ENCODE measurements around the gene G3BP2. TPM values are rescaled to one million over a fixed set of nuclear protein-coding genes. Genes with fewer than 3 reads are reported as not detected.

G3BP2 gene
- total RNA-seq, 1 donor from 2014 or later: 161 TPM

DNA sequence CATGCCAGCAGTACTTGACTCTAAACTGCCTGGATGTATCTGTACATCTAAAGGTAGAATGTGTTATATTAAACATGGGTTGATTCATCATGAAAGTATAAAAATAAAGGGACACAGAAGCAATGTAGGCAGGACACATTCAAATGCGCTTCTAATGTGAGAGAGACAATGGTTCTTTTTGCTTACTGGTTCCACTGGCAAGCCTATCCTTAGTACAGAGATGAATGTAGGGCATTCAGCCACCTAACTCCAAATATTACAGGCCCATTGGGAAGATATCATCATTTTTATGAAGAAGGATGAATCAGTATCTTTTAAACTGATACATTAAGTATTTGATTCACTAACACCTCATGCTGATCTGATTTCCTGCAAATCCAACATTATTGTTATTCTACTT lies 60.9 kb downstream of the G3BP2 start:
- Mint-ChIP-seq H3K4me3 (ENCODE audit: unreplicated experiment) (no peak overlapping the region), H3K4me1 (ENCODE audit: low read depth) (no peaks in the 10 kb centered on the region), H3K27ac (ENCODE audit: unreplicated experiment) (no peak overlapping the region), H3K36me3 (ENCODE audit: low read depth) (peaks cover 8% of the 10 kb centered on the region), H3K27me3 (ENCODE audit: low read depth) (no peaks in the 10 kb centered on the region), H3K9me3 (ENCODE audit: low read depth) (peaks cover 8% of the 10 kb centered on the region)
- TF ChIP-seq, protein P1, sequence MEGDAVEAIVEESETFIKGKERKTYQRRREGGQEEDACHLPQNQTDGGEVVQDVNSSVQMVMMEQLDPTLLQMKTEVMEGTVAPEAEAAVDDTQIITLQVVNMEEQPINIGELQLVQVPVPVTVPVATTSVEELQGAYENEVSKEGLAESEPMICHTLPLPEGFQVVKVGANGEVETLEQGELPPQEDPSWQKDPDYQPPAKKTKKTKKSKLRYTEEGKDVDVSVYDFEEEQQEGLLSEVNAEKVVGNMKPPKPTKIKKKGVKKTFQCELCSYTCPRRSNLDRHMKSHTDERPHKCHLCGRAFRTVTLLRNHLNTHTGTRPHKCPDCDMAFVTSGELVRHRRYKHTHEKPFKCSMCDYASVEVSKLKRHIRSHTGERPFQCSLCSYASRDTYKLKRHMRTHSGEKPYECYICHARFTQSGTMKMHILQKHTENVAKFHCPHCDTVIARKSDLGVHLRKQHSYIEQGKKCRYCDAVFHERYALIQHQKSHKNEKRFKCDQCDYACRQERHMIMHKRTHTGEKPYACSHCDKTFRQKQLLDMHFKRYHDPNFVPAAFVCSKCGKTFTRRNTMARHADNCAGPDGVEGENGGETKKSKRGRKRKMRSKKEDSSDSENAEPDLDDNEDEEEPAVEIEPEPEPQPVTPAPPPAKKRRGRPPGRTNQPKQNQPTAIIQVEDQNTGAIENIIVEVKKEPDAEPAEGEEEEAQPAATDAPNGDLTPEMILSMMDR (IDR thresholded peaks at IDR 0.05): no peak
- no peak for DNase-seq (ENCODE audit: low spot score)

DNA sequence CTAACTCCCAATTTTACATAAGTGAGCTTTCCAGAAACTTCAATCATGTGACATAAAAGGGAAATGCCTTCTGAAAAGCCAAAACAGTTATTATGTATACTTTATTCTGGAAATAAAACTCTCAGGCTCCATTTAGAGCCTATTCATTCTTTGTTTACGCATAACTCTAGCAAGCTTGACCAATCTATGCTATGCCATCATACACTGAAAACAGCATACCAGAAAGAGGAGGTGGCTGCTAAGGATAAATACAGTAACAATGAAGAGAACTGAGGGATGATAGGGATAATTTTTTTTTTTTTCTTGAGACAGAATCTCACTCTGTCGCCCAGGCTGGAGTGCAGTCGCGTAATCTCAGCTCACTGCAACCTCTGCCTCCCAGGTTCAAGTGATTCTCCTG lies 67.3 kb downstream of the G3BP2 start:
- peaks cover 2% of the 10 kb centered on the region for H3K36me3 Mint-ChIP-seq (ENCODE audit: low read depth)
- TF ChIP-seq, protein P1 (IDR thresholded peaks at IDR 0.05): no peak
- H3K27me3 Mint-ChIP-seq (ENCODE audit: low read depth): no peaks in the 10 kb centered on the region
- H3K27ac Mint-ChIP-seq (ENCODE audit: unreplicated experiment): no peak overlapping the region
- H3K9me3 Mint-ChIP-seq (ENCODE audit: low read depth): no peaks in the 10 kb centered on the region
- no peaks in the 10 kb centered on the region for H3K4me1 Mint-ChIP-seq (ENCODE audit: low read depth)
- DNase-seq (ENCODE audit: low spot score): no peak
- no peak overlapping the region for H3K4me3 Mint-ChIP-seq (ENCODE audit: unreplicated experiment)

DNA sequence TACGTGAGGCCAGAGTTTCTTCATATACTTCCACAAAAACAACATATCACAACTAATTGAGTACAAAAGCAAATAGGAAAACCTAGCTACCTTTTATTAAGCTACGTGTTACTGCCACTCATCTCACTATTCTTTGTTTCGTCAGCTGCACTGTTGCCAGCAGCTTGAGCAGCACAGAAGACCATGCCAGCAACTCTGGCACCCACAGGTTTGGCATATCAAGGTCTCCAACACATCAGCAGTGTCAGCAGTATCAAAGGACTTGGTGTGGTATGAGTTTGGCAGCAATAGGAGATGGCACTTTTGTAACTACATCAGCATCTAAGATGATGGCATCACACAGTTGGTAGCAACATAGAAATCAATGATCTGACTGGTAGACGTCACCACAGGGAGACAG lies 73.6 kb downstream of the G3BP2 start:
- H3K9me3 Mint-ChIP-seq (ENCODE audit: low read depth): no peaks in the 10 kb centered on the region
- no peaks in the 10 kb centered on the region for H3K27me3 Mint-ChIP-seq (ENCODE audit: low read depth)
- no peak overlapping the region for H3K27ac Mint-ChIP-seq (ENCODE audit: unreplicated experiment)
- TF ChIP-seq, protein P1 (IDR thresholded peaks at IDR 0.05): no peak
- DNase-seq (ENCODE audit: low spot score): no peak
- H3K4me3 Mint-ChIP-seq (ENCODE audit: unreplicated experiment): no peak overlapping the region
- H3K36me3 Mint-ChIP-seq (ENCODE audit: low read depth): peaks cover 2% of the 10 kb centered on the region
- peaks cover 5% of the 10 kb centered on the region for H3K4me1 Mint-ChIP-seq (ENCODE audit: low read depth)

DNA sequence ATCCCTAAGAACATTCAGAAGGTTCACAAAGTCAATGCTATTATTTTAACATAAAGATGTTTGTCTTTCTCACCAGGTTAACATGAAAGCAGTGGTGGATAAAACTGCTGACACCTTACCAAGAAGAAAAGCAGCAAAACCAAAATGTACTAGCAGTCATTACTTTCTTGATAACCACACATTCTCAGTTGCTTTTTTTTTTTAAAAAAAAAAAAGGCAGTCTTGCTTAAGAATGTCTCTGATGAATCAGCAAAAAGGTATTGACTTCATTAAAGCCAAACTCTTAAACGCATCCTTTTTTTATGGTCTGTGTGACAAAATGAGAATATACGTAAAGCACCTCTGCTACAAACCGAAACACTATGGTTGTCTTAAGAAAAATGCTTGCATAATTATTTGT lies 74.8 kb downstream of the G3BP2 start:
- Mint-ChIP-seq H3K27me3 (ENCODE audit: low read depth) (no peaks in the 10 kb centered on the region), H3K9me3 (ENCODE audit: low read depth) (no peaks in the 10 kb centered on the region), H3K4me1 (ENCODE audit: low read depth) (peaks cover 5% of the 10 kb centered on the region), H3K36me3 (ENCODE audit: low read depth) (peaks cover 2% of the 10 kb centered on the region), H3K27ac (ENCODE audit: unreplicated experiment) (no peak overlapping the region), H3K4me3 (ENCODE audit: unreplicated experiment) (no peak overlapping the region)
- TF ChIP-seq, protein P1 (IDR thresholded peaks at IDR 0.05): no peak
- no peak for DNase-seq (ENCODE audit: low spot score)

DNA sequence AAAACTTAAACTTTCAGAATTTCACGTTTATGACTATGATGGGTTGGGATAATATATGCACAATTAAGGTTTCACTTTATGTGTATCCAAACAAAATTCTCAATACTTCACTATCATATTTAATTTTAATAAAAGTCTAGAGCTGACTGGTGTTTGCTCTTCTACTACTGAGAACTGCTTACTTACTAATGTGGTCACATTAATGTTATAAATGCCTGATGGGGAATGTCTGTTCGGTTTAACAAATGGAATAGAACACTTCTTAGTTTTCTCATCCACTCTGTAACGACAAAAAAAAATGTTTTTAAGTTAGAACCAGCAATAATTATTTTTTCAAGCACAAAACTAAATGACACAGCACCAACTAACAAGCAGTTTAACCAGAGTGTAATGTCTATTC lies 77.2 kb downstream of the G3BP2 start:
- no peak overlapping the region for H3K4me3 Mint-ChIP-seq (ENCODE audit: unreplicated experiment)
- H3K4me1 Mint-ChIP-seq (ENCODE audit: low read depth): peaks cover 5% of the 10 kb centered on the region
- no peaks in the 10 kb centered on the region for H3K27me3 Mint-ChIP-seq (ENCODE audit: low read depth)
- no peak overlapping the region for H3K27ac Mint-ChIP-seq (ENCODE audit: unreplicated experiment)
- no peak for DNase-seq (ENCODE audit: low spot score)
- no peaks in the 10 kb centered on the region for H3K9me3 Mint-ChIP-seq (ENCODE audit: low read depth)
- TF ChIP-seq, protein P1 (IDR thresholded peaks at IDR 0.05): no peak
- H3K36me3 Mint-ChIP-seq (ENCODE audit: low read depth): peaks cover 2% of the 10 kb centered on the region
